Measurements from ENCODE around the gene EXOSC10. TPM values are rescaled to one million over a fixed set of nuclear protein-coding genes. Genes with fewer than 3 reads are reported as not detected.

Gene EXOSC10
- total and polyA plus RNA-seq, 8 donors = 15.1 to 118 (median 34.3) TPM

GRCh38 chr1:11144570-11145256, 45.0 kb upstream of the EXOSC10 start:
- H3K27me3 ChIP-seq = no peaks in the 10 kb centered on the region
- H3K9me3 ChIP-seq = no peaks in the 10 kb centered on the region
- intact Hi-C loops (cut with DNase I; ENCODE audit: low total_unique reads) = no loop called here
- H3K4me3 ChIP-seq = no peak overlapping the region
- H3K36me3 ChIP-seq = peaks cover 61 to 98% (median 96%) of the 10 kb centered on the region in 4 donors
- H3K4me1 ChIP-seq = no peaks in the 10 kb centered on the region
- no peak overlapping the region for H3K27ac ChIP-seq
- TF ChIP-seq POLR2AphosphoS5 (IDR thresholded peaks at IDR 0.05) = no peak
- TF ChIP-seq EP300 (IDR thresholded peaks at IDR 0.05) = no peak
- TF ChIP-seq POLR2A (IDR thresholded peaks at IDR 0.05) = no peak
- no peak for TF ChIP-seq CTCF (IDR thresholded peaks at IDR 0.05)
- no peak for DNase-seq
- WGBS, 5 donors = 76 to 89% (median 86%) methylated on average over 12 of the region's 12 CpGs

GRCh38 chr1:11143907-11144306, 44.2 kb upstream of the EXOSC10 start:
- Histone ChIP-seq H3K9me3 (no peaks in the 10 kb centered on the region), H3K27ac (no peak overlapping the region), H3K4me1 (no peaks in the 10 kb centered on the region), H3K4me3 (no peak overlapping the region), H3K27me3 (no peaks in the 10 kb centered on the region), H3K36me3 (peaks cover 58 to 98% (median 96%) of the 10 kb centered on the region in 4 donors)
- TF ChIP-seq EP300 (IDR thresholded peaks at IDR 0.05) (no peak), POLR2A (IDR thresholded peaks at IDR 0.05) (no peak), CTCF (IDR thresholded peaks at IDR 0.05) (no peak), POLR2AphosphoS5 (IDR thresholded peaks at IDR 0.05) (no peak)
- 74 to 94% (median 88%) methylated on average over 2 of the region's 2 CpGs for WGBS, 5 donors
- intact Hi-C loops (cut with DNase I; ENCODE audit: low total_unique reads) = no loop called here
- DNase-seq = no peak

DNA sequence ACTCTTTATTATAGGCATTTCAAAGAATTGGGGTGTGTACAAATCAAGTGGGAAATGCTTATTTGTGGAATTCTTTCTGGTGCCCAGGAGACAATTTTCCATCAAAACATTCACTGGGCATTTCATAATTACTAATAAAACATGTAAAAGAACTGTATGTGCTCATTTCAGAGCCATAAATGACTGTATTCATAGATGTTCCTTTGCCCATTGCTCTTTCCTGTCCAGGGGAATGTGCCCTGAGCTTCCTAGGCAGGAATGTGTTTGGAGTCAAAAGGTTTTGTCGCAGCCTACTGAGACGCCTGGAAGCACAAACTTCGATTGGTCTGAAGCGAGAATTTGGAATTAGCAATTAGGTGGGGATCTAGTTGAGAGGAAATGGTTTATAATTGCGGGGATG, 43.7 kb upstream of the EXOSC10 start:
- intact Hi-C loops (cut with DNase I; ENCODE audit: low total_unique reads) = no loop called here
- Histone ChIP-seq H3K4me3 (no peak overlapping the region), H3K27me3 (no peaks in the 10 kb centered on the region), H3K4me1 (no peaks in the 10 kb centered on the region), H3K36me3 (peaks cover 56 to 98% (median 96%) of the 10 kb centered on the region in 4 donors), H3K9me3 (no peaks in the 10 kb centered on the region), H3K27ac (no peak overlapping the region)
- WGBS, 5 donors = 95 to 98% (median 97%) methylated on average over 5 of the region's 5 CpGs
- TF ChIP-seq CTCF (IDR thresholded peaks at IDR 0.05) (no peak), POLR2A (IDR thresholded peaks at IDR 0.05) (no peak), EP300 (IDR thresholded peaks at IDR 0.05) (no peak), POLR2AphosphoS5 (IDR thresholded peaks at IDR 0.05) (no peak)
- DNase-seq = no peak

- DNase-seq = no peak
- Histone ChIP-seq H3K27ac (no peak overlapping the region), H3K27me3 (no peaks in the 10 kb centered on the region), H3K4me3 (no peak overlapping the region), H3K9me3 (no peaks in the 10 kb centered on the region), H3K36me3 (peaks cover 54 to 98% (median 96%) of the 10 kb centered on the region in 4 donors), H3K4me1 (no peaks in the 10 kb centered on the region)
- no peak for TF ChIP-seq POLR2A (IDR thresholded peaks at IDR 0.05)
- no peak for TF ChIP-seq CTCF (IDR thresholded peaks at IDR 0.05)
- no peak for TF ChIP-seq EP300 (IDR thresholded peaks at IDR 0.05)
- no peak for TF ChIP-seq POLR2AphosphoS5 (IDR thresholded peaks at IDR 0.05)
- 86 to 98% (median 96%) methylated on average over 4 of the region's 4 CpGs for WGBS, 5 donors
- intact Hi-C loops (cut with DNase I; ENCODE audit: low total_unique reads) = no loop called here
Measured at GRCh38 chr1:11142618-11143391, 43.1 kb upstream of the EXOSC10 start.

Measured in stomach (tissue), 9 donors.